Mammary epithelial cell (primary cell): ENCODE results near the gene TIMP1.

Source experiments
- EZH2 ChIP-seq: IDR thresholded peaks from 2 replicates; pipeline ENCODE4 v1.6.1; 2012; ENCODE audit warnings: low read length, inconsistent platforms, borderline replicate concordance
- TF ChIP-seq, protein P1 (sequence below), 2 donors: IDR thresholded peaks in 1 of 2; conservative IDR thresholded peaks in 1 of 2; 2 replicates each; pipeline ENCODE4 v1.5.1; 2011 to 2012; ENCODE audit warnings: inconsistent platforms in 2 of 2, low read length in 2 of 2, mild to moderate bottlenecking in 2 of 2, control low read depth in 1 of 2, low read depth in 1 of 2; ENCODE audit not compliant: insufficient read depth in 1 of 2; ENCODE audit errors: extremely low read depth in 1 of 2

DNA sequence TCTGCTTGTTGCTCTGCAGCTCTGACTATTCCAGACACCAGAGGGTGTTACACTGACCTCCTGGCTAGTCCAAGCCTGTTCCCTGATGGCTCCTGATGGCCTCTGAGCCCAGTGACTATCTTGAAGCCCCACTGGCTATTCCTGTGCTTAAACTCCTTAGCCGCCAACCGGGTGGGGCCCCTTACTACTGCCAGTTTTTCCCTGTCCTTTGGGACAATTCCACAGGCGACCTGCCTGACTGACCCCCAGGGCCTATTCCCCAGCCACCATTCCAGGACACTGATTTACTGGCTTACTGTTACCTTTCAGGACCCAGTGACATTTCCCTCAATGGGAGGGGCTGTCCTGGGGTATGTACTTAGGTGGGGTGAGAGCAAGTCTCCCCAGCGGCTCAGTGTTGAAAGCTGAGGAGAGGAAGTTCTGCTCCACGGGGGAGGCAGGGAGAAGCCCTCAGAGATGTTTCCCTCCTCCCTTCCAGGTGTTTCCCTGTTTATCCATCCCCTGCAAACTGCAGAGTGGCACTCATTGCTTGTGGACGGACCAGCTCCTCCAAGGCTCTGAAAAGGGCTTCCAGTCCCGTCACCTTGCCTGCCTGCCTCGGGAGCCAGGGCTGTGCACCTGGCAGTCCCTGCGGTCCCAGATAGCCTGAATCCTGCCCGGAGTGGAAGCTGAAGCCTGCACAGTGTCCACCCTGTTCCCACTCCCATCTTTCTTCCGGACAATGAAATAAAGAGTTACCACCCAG, 4.0 kb downstream of the TIMP1 start:
- no peak for TF ChIP-seq EZH2
- TF ChIP-seq, protein P1, sequence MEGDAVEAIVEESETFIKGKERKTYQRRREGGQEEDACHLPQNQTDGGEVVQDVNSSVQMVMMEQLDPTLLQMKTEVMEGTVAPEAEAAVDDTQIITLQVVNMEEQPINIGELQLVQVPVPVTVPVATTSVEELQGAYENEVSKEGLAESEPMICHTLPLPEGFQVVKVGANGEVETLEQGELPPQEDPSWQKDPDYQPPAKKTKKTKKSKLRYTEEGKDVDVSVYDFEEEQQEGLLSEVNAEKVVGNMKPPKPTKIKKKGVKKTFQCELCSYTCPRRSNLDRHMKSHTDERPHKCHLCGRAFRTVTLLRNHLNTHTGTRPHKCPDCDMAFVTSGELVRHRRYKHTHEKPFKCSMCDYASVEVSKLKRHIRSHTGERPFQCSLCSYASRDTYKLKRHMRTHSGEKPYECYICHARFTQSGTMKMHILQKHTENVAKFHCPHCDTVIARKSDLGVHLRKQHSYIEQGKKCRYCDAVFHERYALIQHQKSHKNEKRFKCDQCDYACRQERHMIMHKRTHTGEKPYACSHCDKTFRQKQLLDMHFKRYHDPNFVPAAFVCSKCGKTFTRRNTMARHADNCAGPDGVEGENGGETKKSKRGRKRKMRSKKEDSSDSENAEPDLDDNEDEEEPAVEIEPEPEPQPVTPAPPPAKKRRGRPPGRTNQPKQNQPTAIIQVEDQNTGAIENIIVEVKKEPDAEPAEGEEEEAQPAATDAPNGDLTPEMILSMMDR (conservative IDR thresholded peaks at IDR 0.05 in 1 of 2, IDR thresholded peaks at IDR 0.05 in 1 of 2; ENCODE audit: extremely low read depth in 1 of 2, insufficient read depth in 1 of 2, low read depth in 1 of 2, low read length in 2 of 2) = no peak
